Muscle of leg (tissue), 11 donors: ENCODE measurements around the gene LGR6. TPM values are rescaled to one million over a fixed set of nuclear protein-coding genes. Genes with fewer than 3 reads are reported as not detected.
A peak's percentile ranks its signal among the peaks of the same experiment; 100 is the strongest.

Experiments used
- DNase-seq: peaks from one replicate; pipeline ENCODE4 v3.0.0; 2013
- H3K27ac ChIP-seq: one replicate; pipeline ENCODE4 v1.5.1; 2013; ENCODE audit warnings: mild to moderate bottlenecking, low read length, control low read depth
- H3K27me3 ChIP-seq: one replicate; pipeline ENCODE4 v1.6.1; 2013; ENCODE audit warnings: low read length; ENCODE audit not compliant: control insufficient read depth, insufficient read depth
- H3K36me3 ChIP-seq: one replicate; pipeline ENCODE4 v1.6.1; 2013; ENCODE audit warnings: low read length; ENCODE audit not compliant: control insufficient read depth, insufficient read depth
- H3K4me1 ChIP-seq: one replicate; pipeline ENCODE4 v1.6.1; 2013; ENCODE audit warnings: low read length; ENCODE audit not compliant: control insufficient read depth, insufficient read depth
- H3K4me3 ChIP-seq: one replicate; pipeline ENCODE4 v1.5.1; 2013; ENCODE audit warnings: low read length, control low read depth
- H3K9me3 ChIP-seq: replicated peaks from 2 replicates; pipeline ENCODE4 v1.6.1; 2013; ENCODE audit warnings: low read depth, low read length; ENCODE audit not compliant: control insufficient read depth
- WGBS: methylation state at CpG from one replicate; pipeline ENCODE4 v1.1.5; 2013; ENCODE audit warnings: missing lambda C conversion rate; ENCODE audit not compliant: insufficient coverage; 5-methylcytosine and 5-hydroxymethylcytosine counted together
- polyA plus RNA-seq, 8 donors: library from polyadenylated mRNA; unstranded; fragments of 120-200 nt; gene quantifications; one replicate each; pipeline versions ENCODE4 v1.2.1 to v1.2.3, GENCODE V29; 2013; ENCODE audit warnings: inconsistent platforms in 1 of 8, low replicate concordance in 1 of 8; ENCODE audit not compliant: insufficient read length in 8 of 8, insufficient read depth in 1 of 8
- total RNA-seq: library from RNA; stranded (reverse); fragments of 120-200 nt; gene quantifications from one replicate; pipeline ENCODE4 v1.2.4, GENCODE V29; 2013

The LGR6 gene
- total and polyA plus RNA-seq, 9 donors: 0.09 to 4.2 (median 0.31) TPM

GRCh38 chr1:202158810-202159533, 34.6 kb upstream of the LGR6 start:
- Histone ChIP-seq H3K27ac (no peak overlapping the region), H3K4me3 (no peak overlapping the region), H3K4me1 (peaks cover 28% of the 10 kb centered on the region), H3K9me3 (no peaks in the 10 kb centered on the region), H3K27me3 (peaks cover 2% of the 10 kb centered on the region), H3K36me3 (no peaks in the 10 kb centered on the region)
- DNase-seq: no peak
- 88% methylated on average over 5 of the region's 10 CpGs for whole genome bisulfite sequencing

GRCh38 chr1:202159534-202160371, 33.8 kb upstream of the LGR6 start:
- WGBS: 69% methylated on average over 12 of the region's 16 CpGs
- peaks cover 35% of the 10 kb centered on the region for H3K4me1 ChIP-seq
- H3K4me3 ChIP-seq: peak overlapping the region; percentile 13
- H3K27ac ChIP-seq: peak overlapping the region; percentile 7
- H3K27me3 ChIP-seq: peaks cover 2% of the 10 kb centered on the region
- DNase-seq: no peak
- no peaks in the 10 kb centered on the region for H3K36me3 ChIP-seq
- H3K9me3 ChIP-seq: no peaks in the 10 kb centered on the region

GRCh38 chr1:202160377-202160940, 33.1 kb upstream of the LGR6 start, which contains the start of gene PTPN7:
Gene PTPN7 (minus strand): TSS chr1:202160602. CDS start chr1:202159402, 1,200 bp downstream.
- Histone ChIP-seq H3K36me3 (no peaks in the 10 kb centered on the region), H3K9me3 (no peaks in the 10 kb centered on the region), H3K27me3 (peaks cover 2% of the 10 kb centered on the region), H3K27ac (peak within 1 kb of the TSS; percentile 7), H3K4me1 (peaks cover 34% of the 10 kb centered on the region), H3K4me3 (peak within 1 kb of the TSS; percentile 13)
- no peak for DNase-seq
- 71% methylated on average over 17 of the region's 17 CpGs for WGBS

GRCh38 chr1:202161151-202162046, 32.2 kb upstream of the LGR6 start:
- no peaks in the 10 kb centered on the region for H3K9me3 ChIP-seq
- 48% methylated on average over 13 of the region's 22 CpGs for WGBS
- no peak overlapping the region for H3K4me3 ChIP-seq
- peaks cover 3% of the 10 kb centered on the region for H3K27me3 ChIP-seq
- H3K36me3 ChIP-seq: no peaks in the 10 kb centered on the region
- no peak overlapping the region for H3K27ac ChIP-seq
- no peak for DNase-seq
- H3K4me1 ChIP-seq: peaks cover 37% of the 10 kb centered on the region

GRCh38 chr1:202162047-202162417, 31.6 kb upstream of the LGR6 start:
- H3K4me3 ChIP-seq: no peak overlapping the region

GRCh38 chr1:202162418-202163280, 30.9 kb upstream of the LGR6 start:
- H3K4me3 ChIP-seq: no peak overlapping the region
- H3K4me1 ChIP-seq: peaks cover 39% of the 10 kb centered on the region
- 88% methylated on average over 3 of the region's 15 CpGs for WGBS
- no peaks in the 10 kb centered on the region for H3K36me3 ChIP-seq
- H3K27me3 ChIP-seq: peaks cover 4% of the 10 kb centered on the region
- H3K27ac ChIP-seq: no peak overlapping the region
- no peaks in the 10 kb centered on the region for H3K9me3 ChIP-seq
- DNase-seq: no peak

More at GRCh38 chr1:202162047-202162417, 31.6 kb upstream of the LGR6 start:
- Histone ChIP-seq H3K27me3 (peaks cover 4% of the 10 kb centered on the region), H3K27ac (no peak overlapping the region), H3K9me3 (no peaks in the 10 kb centered on the region), H3K4me1 (peaks cover 37% of the 10 kb centered on the region), H3K36me3 (no peaks in the 10 kb centered on the region)
- DNase-seq: no peak
- WGBS: no CpG with 5 or more reads among the region's 4 CpGs

GRCh38 chr1:202163281-202164270, 30.0 kb upstream of the LGR6 start:
- peaks cover 48% of the 10 kb centered on the region for H3K4me1 ChIP-seq
- no peak overlapping the region for H3K4me3 ChIP-seq
- 72% methylated on average over 6 of the region's 12 CpGs for WGBS
- no peak for DNase-seq
- H3K36me3 ChIP-seq: no peaks in the 10 kb centered on the region
- H3K27ac ChIP-seq: no peak overlapping the region
- peaks cover 4% of the 10 kb centered on the region for H3K27me3 ChIP-seq
- no peaks in the 10 kb centered on the region for H3K9me3 ChIP-seq

GRCh38 chr1:202164271-202165037, 29.1 kb upstream of the LGR6 start:
- peaks cover 52% of the 10 kb centered on the region for H3K4me1 ChIP-seq
- no peak overlapping the region for H3K27ac ChIP-seq
- no peak overlapping the region for H3K4me3 ChIP-seq
- no peak for DNase-seq
- H3K27me3 ChIP-seq: peaks cover 4% of the 10 kb centered on the region
- WGBS: 60% methylated on average over 5 of the region's 11 CpGs
- no peaks in the 10 kb centered on the region for H3K9me3 ChIP-seq
- H3K36me3 ChIP-seq: no peaks in the 10 kb centered on the region
